HG02840 (cell line): ENCODE measurements around the gene ZDHHC6.
"Not testable (repeated sequence)": the region's sequence is repeated elsewhere in the genome, so short reads cannot be mapped to it uniquely, and the experiment has no call there.

Experiments used
- ATAC-seq: cut with Tn5 transposase; IDR thresholded peaks from one replicate; pipeline ENCODE4 v1.9.1; 2021; ENCODE audit warnings: mild to moderate bottlenecking, moderate library complexity, moderate number of reproducible peaks; ENCODE audit not compliant: unreplicated experiment, low FRiP score

ZDHHC6 gene

GRCh38 chr10:112446055-112446854 lies 459 bp downstream of the ZDHHC6 start:
- peak; percentile 41 for ATAC-seq

GRCh38 chr10:112442063-112442462 lies 4.7 kb downstream of the ZDHHC6 start:
- no peak for ATAC-seq

GRCh38 chr10:112441520-112441919 lies 5.2 kb downstream of the ZDHHC6 start:
- no peak for ATAC-seq

DNA sequence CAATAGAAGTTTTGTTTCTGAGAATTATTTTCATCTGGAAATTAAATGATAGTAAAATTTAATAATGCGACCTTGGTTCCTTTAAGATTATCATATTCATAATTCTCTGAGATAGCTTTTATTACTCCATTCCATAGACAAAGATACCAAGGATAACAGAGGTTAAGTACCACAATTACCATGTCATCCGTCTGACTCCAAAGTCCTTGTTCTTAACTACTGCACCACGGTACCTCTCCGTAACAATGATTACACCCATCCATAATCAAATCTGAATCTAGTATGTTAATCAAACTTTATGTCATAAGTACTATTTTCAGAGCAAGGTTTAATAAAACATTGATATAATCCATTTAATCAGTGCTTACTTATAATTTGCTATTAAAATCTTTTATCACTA lies 8.4 kb downstream of the ZDHHC6 start:
- no peak for ATAC-seq

DNA sequence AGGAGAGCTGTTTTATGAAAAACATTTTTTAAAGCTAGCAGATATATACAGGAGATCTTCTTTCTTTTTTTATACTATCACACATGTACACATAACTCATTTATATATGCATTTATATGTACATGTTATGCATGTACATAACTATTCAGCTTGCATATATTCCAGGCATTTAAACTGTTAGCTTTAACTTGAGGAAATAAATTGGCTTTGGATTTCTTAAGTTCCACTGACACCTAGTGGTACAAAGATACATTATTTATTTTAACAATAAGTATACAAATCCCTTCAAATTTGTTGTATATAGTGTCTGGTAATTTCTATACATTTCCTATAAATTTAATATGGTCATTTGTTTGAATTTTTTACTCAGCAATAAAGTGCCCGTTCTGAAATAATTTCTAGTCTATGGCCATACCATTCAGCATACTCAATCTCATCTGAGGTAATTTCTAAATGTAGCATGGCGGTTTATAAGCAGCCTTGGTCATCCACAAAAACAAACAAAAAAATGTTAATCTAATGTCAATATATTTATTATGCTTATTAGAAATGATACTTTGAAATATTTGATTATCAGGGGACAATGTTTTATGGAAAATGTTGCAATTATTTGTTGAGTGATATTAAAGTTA lies 11.6 kb downstream of the ZDHHC6 start:
- ATAC-seq: no peak

DNA sequence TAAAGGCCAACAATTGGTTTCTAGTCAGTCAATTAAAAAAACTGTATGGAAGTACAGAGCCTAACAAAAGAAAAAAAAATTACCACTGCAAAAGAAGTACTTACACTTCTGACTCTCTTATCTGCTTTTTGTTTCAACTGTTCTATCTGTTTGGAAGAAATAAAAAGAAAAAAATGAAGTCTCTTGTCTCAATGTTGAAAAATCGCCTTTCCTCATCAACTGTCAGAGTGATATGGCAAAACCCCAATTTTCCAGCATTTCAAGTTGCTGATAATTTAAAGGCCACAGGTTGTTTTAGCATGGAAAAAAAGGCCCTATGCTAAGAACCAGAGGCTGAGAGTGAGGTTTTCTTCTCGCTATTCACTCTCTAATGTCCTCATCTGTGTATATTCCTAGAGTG lies 13.6 kb downstream of the ZDHHC6 start:
- no peak for ATAC-seq

DNA sequence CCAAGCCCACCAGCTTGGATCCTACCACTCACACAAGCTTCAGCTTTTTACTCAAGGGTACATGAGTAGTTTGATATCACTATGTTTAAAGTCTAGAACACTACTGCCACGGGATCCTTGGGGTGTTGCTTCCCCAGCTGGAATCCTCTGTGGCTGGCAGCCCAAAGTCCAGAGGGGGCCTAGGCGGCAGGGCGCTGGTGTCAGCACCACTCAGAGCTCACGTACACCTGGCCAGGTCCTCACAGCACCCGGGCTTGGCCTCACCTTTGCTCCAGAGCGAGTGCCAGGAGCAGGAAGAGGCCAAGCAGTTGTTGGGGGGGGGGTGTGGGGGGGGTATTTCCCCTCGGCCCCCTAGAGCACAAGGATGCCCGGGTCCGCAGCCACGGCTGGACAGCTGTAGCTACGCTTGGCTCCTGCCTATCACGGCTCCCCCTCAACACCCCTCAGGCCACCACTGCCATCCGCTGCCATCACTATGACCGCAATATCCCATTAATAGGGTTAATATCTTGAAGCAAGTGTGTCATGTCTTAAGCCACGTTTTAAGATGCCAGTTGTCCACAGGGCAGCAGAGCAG lies 17.0 kb downstream of the ZDHHC6 start:
- no peak for ATAC-seq

DNA sequence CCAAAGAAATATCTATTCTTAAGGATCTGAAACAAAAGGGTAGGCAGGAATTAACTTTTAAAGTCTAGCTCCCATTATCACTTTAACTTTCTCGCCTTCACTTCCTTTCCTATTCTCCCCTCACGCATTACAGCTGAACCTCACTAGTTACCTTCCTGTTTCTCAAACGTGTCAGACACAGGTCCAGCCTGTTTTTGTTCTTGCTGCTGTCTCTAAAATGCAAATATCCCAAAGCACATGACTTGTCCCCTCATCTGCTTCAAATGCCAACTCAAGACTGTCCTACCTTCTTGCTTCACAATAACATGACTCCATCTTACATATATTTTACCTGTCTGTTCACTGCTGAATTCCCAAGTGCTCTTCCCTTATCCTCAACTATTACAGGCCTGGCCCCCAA lies 17.6 kb downstream of the ZDHHC6 start:
- ATAC-seq: no peak

GRCh38 chr10:112426111-112426510 lies 20.6 kb downstream of the ZDHHC6 start:
- no peak for ATAC-seq

GRCh38 chr10:112424651-112425050 lies 22.1 kb downstream of the ZDHHC6 start:
- ATAC-seq: no peak

DNA sequence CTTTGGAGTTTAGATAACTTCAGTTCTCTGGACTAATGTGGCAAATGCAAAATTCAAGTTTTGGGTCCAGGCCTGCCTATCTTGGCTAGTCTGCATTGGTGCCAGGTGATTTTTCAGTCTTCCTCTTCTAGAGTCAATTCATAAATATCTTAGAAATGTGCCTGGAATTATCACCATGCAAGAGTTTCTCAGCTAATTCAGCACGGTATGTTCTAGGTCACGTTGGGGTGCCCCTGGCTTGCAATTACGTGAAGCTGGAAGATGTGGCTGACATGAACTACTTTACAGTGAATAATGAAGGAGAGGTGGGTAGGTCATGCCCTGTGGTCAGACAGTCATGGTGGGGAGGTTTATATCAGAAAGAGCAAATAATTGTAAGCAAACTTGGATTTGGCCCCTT lies 25.0 kb downstream of the ZDHHC6 start:
- no peak for ATAC-seq

DNA sequence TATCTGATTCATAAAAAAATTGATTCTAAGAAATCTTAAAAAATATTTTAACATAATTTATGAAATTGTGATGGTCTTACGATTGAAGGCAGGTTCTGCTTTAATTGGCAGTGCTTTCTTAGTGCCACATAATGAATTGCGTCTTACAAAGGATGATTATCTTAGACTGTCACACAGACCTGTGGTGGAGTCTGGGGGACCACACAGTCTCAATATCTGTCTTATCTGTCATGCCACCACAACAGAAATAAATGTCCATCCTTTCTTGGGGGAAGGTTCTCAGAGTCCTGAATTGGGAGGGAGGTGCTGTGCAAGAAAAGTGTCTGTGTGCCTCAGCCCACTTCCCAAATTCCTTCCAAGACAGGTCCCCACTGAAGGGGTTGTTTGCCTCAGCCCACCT lies 34.0 kb downstream of the ZDHHC6 start:
- no peak for ATAC-seq

GRCh38 chr10:112409755-112410154 lies 37.0 kb downstream of the ZDHHC6 start:
- ATAC-seq: no peak

DNA sequence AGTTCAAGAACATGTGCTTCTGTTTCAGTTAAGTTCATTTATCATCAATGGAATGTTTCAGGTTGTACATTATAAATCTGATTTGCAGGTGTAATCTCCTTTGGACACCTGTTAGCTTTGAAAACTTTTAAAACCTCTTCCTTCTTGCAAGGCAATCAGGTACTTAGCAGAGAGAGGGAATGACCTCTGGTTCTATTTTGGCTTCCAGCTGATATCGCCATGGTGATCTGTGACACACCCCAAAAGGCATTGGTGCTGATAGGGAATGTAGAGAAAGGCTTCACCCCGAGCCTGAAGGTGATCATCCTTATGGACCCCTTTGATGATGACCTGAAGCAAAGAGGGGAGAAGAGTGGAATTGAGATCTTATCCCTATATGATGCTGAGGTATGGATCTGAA lies 37.4 kb downstream of the ZDHHC6 start:
- ATAC-seq: no peak

DNA sequence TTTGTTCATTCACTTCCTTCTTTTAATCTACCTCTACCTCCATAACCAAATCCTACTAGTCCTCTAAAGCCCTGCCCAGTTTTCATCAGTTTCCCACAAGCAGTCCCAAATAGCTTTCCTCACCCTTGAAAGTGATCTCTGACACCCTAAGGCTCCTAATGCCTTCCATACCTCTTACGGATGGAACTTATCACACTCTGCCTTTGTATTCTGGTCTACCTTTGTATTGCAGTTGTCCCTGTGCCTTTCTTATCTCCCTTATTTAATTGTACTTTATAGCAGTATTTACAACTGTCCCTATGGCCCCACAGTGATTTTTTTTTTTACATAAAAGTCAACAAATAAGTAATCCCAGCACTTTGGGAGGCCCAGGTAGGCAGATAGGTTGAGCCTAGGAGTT lies 39.0 kb downstream of the ZDHHC6 start:
- ATAC-seq: no peak

GRCh38 chr10:112406806-112407205 lies 39.9 kb downstream of the ZDHHC6 start:
- not testable (repeated sequence) for ATAC-seq

- ATAC-seq: no peak
Observed at GRCh38 chr10:112404617-112405016, 42.1 kb downstream of the ZDHHC6 start.

DNA sequence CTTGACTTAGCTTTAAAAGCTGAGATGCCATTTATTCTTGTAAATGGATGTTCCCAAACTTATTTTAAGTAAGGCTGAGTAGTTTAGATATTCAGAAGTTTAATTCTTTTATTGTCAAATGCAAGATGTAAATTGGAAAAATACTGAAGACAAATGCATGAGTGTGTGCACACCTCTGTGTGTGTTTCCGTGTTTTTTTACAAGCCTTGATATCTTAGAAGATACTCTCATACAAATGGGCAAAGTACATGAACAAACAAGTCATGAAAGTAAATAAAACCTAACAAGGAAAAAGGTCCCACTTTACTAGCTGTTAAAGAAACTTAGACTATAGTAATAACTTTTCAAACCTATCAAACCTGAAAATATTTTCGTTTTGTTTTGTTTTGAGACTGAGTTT lies 43.8 kb downstream of the ZDHHC6 start:
- ATAC-seq: no peak

DNA sequence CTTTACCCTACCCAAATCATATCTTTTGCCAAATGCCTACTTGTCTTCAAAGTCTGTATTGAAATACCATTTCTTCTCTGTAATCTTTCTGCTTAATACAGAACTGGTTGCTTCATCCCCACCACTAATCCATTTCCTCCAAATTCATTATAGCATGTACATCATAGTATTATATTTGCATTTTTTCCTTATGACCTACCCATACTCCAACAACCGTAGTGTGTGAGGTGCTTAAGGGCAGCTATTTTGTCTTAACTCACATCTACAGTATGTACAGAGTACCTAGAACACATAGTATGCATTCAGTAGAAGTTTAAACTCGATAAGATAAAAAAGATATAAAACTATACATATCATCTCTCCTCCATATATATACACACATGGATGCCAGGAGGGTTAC lies 49.1 kb downstream of the ZDHHC6 start:
- ATAC-seq: no peak

DNA sequence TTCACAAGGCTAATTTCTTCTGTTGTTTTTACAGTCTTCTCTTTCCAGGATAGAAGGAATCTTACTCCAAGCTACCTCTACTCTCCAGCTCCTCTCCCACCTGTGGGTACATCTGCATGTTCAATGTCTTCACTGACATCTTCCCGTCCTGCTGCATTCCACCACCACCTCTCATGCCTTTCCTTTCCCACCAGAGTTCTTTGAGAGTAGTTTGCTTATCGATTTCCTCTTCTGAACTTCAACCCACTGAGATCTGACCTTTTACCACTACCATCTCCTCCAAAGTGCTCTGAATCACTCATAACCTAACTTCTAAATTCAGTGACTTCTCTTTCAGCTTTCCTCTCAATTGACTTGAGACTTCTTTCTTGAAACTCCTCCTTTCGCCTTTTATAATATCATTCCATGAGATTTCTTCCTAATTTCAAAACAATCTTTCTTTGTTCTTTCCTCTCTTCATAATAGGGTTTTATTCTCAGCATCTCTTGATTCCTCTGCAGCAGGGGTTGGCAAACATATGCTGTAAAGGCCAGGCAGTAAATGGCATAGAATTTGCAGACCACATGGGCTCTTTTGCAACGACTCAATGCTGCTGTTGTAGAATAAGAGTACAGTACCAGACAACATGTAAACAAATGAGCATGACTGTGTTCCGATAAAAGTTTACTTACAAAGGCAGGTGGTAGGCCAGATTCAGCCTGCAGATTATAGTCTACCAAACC lies 50.7 kb downstream of the ZDHHC6 start:
- ATAC-seq: no peak

- peak; percentile 44 for ATAC-seq
Observed at GRCh38 chr10:112394475-112394875, 52.2 kb downstream of the ZDHHC6 start.
